HG03558 (cell line): Measurements from ENCODE around the gene KLHL30.

Experiments used
- ATAC-seq: cut with Tn5 transposase; IDR thresholded peaks from one replicate; pipeline ENCODE4 v1.9.1; 2021; ENCODE audit warnings: moderate number of reproducible peaks; ENCODE audit not compliant: unreplicated experiment; ENCODE audit errors: extremely low read depth

KLHL30 gene

GRCh38 chr2:238130111-238130695 is 8.3 kb upstream of the KLHL30 start:
- no peak for ATAC-seq

DNA sequence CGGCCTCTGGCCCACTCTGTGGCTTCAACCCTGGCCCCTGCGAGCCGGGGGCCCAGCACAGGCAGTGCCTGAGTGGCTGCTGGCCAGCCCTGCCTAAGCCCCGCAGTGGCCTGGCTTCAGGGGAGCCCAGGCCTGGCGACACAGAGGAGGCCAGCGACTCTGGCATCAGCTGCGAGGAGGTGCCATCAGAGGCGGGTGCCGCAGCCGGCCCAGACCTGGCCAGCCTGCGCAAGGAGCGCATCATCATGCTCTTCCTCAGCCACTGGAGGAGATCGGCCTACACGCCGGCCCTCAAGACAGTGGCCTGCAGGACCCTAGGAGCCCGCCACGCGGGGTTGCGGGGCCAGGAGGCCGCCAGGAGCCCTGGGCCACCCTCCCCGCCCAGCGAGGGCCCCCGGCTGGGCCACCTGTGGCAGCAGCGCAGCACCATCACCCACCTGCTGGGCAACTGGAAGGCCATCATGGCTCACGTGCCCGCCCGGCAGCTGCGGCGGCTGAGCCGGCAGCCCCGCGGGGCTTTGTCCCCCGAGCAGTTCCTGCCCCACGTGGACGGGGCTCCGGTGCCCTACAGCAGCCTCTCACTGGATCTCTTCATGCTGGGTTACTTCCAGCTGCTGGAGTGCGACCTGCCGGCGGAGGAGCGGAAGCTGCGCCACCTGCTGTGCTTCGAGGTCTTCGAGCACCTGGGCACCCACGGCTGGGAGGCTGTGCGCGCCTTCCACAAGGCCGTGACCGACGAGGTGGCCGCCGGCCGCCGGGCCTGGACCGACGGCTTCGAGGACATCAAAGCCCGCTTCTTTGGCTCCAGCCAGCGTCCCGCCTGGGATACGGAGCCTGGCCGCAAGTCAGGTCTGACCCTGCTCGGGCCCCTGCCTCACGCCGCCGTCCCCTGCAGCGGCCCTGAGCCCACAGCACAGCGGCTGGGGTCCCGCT is 7.5 kb upstream of the KLHL30 start:
- no peak for ATAC-seq

- ATAC-seq, result no peak
Measured at GRCh38 chr2:238131761-238132462, 6.6 kb upstream of the KLHL30 start.

- ATAC-seq, result no peak
Measured at GRCh38 chr2:238132463-238133450, 5.7 kb upstream of the KLHL30 start.

- ATAC-seq, result no peak
Measured at GRCh38 chr2:238133499-238134392, 4.7 kb upstream of the KLHL30 start.

GRCh38 chr2:238134393-238134785 is 4.1 kb upstream of the KLHL30 start:
- no peak for ATAC-seq

DNA sequence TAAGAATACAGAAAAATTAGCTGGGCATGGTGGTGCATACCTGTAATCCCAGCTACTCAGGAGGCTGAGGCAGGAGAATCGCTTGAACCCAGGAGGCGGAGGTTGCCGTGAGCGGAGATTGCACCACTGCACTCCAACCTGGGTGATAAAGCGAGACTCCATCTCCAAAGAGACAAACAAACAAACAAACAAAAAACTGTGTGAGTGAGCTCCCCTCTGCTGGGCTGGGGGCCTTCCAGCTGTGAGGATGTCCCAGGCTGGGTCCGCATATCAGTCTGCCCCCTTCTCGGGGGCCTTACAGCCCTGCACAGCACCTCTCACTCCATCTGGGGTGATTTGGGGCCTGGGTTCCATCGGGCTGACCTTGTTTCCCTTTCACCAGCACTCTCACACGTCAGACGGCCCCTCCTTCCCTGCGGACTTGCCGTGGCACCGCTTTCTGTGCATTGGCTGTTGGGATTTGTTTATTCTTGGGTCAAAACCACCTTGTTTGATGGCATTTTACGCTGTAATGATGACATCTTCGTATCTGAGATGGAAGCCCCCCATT is 2.8 kb upstream of the KLHL30 start:
- ATAC-seq, result no peak

GRCh38 chr2:238136820-238137537 is 1.5 kb upstream of the KLHL30 start:
- no peak for ATAC-seq

DNA sequence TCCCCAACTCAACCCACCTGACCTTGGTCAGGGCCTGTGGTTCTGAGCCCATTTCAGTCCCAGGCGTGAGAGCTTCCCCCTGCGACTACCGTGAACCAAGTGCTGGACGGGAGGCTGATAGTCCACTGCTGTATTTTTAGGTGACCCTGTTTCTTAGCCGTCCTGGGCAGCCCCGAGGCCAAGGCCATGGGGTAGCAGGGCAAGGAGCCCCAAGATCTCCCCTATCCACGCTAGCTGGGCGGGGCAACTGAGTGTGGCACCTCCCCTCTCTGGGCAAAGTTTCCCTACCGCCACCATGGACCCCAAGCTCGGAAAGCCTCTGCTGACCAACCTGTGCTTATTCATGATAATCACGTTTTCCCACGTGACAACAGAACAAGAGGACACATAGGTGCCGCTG is 583 bp upstream of the KLHL30 start:
- ATAC-seq, result no peak

GRCh38 chr2:238139196-238140039 is 950 bp downstream of the KLHL30 start:
- ATAC-seq, result no peak

DNA sequence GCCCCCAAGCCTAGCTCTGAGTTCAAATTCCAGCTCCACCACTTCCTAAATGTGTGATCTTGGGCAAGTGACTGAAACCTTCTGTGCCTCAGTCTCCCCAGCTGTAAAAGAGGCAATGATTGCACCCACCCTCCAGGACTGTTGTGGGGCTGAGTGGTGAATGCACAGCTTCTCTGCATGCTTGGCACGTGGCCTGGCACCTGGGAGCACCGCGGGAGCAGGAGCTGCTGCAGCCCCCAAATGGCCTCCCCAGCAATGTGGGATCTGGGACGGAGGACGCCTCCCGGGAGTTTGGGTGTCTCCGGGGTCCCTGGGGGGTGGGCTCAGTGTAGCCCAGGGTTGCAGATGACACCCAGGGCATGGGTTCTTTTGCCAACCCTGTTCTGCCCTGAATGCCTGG is 1.6 kb downstream of the KLHL30 start:
- no peak for ATAC-seq

- no peak for ATAC-seq
Measured at GRCh38 chr2:238140721-238141540, 2.5 kb downstream of the KLHL30 start.

DNA sequence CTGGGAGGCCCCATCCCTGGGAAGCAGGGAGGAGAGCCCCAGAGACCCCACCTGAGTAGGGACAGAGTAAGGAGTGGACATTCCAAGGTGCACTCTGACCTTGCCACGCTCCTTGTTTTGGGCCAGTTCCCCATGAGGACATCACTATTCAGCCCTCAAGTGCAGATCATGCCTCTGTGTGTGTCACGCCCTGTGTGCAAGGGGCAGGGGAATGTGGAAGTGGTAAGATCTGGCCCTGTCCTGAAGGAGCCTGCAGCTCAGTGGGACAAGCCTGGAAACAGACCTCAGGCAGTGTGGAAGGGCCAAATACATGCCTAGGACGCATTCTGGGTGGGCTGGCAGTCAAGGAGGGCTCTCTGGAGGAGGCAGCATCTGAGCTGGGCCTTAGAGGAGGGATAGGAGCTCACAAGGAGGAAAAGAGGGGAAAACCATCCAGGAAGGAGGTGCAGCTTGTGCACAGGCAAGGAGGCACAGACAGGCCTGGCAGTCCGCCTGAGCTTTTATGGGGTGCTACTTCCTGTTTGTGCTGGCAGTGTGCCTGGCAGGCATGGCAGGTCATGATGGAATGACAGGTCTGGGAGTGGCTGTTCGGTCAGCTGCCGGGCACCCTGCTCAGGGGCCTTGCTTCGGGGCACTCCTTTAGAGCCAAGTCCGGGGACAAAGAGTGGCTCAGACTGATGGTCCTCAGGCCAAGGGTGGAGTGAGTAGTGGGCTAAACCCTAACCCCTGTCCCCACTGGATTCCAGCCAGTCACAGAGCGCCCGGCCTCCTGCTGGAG is 3.3 kb downstream of the KLHL30 start:
- no peak for ATAC-seq

- no peak for ATAC-seq
Measured at GRCh38 chr2:238142382-238143205, 4.1 kb downstream of the KLHL30 start.
